A673 (cell line): ENCODE data around the gene TCERG1L. TPM values are rescaled to one million over a fixed set of nuclear protein-coding genes. Genes with fewer than 3 reads are reported as not detected.

ENCODE experiments used
- BruUV-seq: library from RNA; stranded (reverse); fragments of 400-500 nt; replicated peaks from 2 replicates; lab custom pipeline; 2021; lab: Mats Ljungman, UMichigan
- CTCF ChIA-PET: fragments of 300-600 bp; sonication (Branson Sonifier 250); formaldehyde crosslinking; loops from one replicate; lab custom pipeline; 2022; ENCODE audit warnings: antibody characterized with exemption; lab: Charles Lee
- POLR2A ChIA-PET: fragments of 300-600 bp; sonication (Branson Sonifier 250); formaldehyde crosslinking; loops from one replicate; lab custom pipeline; 2022; ENCODE audit warnings: antibody characterized with exemption; ENCODE audit not compliant: low non-redundant PET; lab: Charles Lee
- DNase-seq: peaks from one replicate; pipeline ENCODE4 v3.0.0-alpha.2; 2015; ENCODE audit warnings: low spot score
- H3K27ac ChIP-seq: fragments of 200-600 bp; sonication (generic); 2 replicates; pipeline ENCODE4 v1.5.1; 2016; ENCODE audit warnings: mixed run types, low read depth, mild to moderate bottlenecking, mixed read lengths, antibody characterized with exemption, low read length; ENCODE audit not compliant: poor library complexity, severe bottlenecking
- H3K27me3 ChIP-seq: fragments of 200-600 bp; sonication (generic); replicated peaks from 2 replicates; pipeline ENCODE4 v1.6.1; 2017; ENCODE audit warnings: mixed run types, low read depth, mild to moderate bottlenecking, mixed read lengths, antibody characterized with exemption, low read length; ENCODE audit not compliant: insufficient read depth, poor library complexity
- H3K36me3 ChIP-seq: fragments of 200-600 bp; sonication (generic); 2 replicates; pipeline ENCODE4 v1.6.1; 2016; ENCODE audit warnings: mixed run types, mild to moderate bottlenecking, mixed read lengths, antibody characterized with exemption, low read length; ENCODE audit not compliant: insufficient read depth, poor library complexity, severe bottlenecking
- H3K4me1 ChIP-seq: fragments of 200-600 bp; sonication (generic); 2 replicates; pipeline ENCODE4 v1.6.1; 2017; ENCODE audit warnings: mixed run types, mild to moderate bottlenecking, mixed read lengths, antibody characterized with exemption, low read length; ENCODE audit not compliant: insufficient read depth, poor library complexity, severe bottlenecking
- H3K4me3 ChIP-seq: fragments of 200-600 bp; sonication (generic); 2 replicates; pipeline ENCODE4 v1.5.1; 2016; ENCODE audit warnings: low read depth, mixed run types, mild to moderate bottlenecking, mixed read lengths, low read length; ENCODE audit not compliant: poor library complexity, severe bottlenecking
- H3K9me3 ChIP-seq: fragments of 200-600 bp; sonication (generic); 2 replicates; pipeline ENCODE4 v1.6.1; 2016; ENCODE audit warnings: mixed run types, low read depth, mild to moderate bottlenecking, mixed read lengths, antibody characterized with exemption, low read length; ENCODE audit not compliant: poor library complexity, severe bottlenecking
- EZH2 ChIP-seq: fragments of 200-600 bp; sonication (generic); IDR thresholded peaks from 2 replicates; pipeline ENCODE4 v1.6.1; 2017; ENCODE audit warnings: borderline replicate concordance, low read depth, mild to moderate bottlenecking, mixed read lengths, antibody characterized with exemption, low read length; ENCODE audit not compliant: poor library complexity, severe bottlenecking
- intact Hi-C: fragments of 100-400 bp; cut with micrococcal nuclease; formaldehyde crosslinking; loops from one replicate; pipeline ENCODE4 v1.10.0; 2022; ENCODE audit not compliant: unreplicated experiment
- total RNA-seq: library from RNA; stranded (reverse); gene quantifications from 2 replicates; pipeline ENCODE4 v1.2.3, GENCODE V29; 2021
- TF ChIP-seq, protein P1 (sequence below): fragments of 300-800, 200-600 bp; sonication (generic); conservative IDR thresholded peaks from 2 replicates; pipeline ENCODE4 v1.5.1; 2017; ENCODE audit warnings: low read depth, mild to moderate bottlenecking, antibody characterized with exemption, low read length, moderate library complexity, mixed read lengths

The TCERG1L gene
- total RNA-seq, 1 experiment from 2014 or later, result 16.3 TPM

DNA sequence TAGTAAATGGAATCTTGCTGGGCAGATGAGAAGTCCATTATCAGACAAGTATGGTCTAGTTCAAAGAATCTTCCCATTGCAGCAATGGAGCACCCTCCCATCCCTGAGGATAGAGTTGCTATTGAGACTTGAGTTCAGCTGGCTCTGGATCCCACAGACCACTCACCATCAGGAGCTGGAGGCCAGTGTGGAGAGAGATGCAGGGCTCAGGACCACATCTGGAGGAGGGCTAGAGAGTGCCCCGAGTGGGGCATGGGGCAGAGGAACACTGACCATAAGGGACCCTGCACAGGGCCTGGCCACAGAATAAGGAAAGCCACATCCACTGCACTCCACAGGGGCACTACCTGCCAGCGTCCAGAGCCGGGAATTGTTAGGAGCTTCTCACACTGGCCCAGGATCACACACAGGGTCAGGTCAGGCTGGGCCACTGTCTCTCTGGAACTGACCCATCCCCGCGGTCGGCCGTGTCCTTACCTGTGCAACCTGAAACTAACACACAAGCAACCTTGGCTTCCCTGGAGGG lies 41.3 kb upstream of the TCERG1L start:
- no peak for TF ChIP-seq EZH2
- TF ChIP-seq, protein P1, sequence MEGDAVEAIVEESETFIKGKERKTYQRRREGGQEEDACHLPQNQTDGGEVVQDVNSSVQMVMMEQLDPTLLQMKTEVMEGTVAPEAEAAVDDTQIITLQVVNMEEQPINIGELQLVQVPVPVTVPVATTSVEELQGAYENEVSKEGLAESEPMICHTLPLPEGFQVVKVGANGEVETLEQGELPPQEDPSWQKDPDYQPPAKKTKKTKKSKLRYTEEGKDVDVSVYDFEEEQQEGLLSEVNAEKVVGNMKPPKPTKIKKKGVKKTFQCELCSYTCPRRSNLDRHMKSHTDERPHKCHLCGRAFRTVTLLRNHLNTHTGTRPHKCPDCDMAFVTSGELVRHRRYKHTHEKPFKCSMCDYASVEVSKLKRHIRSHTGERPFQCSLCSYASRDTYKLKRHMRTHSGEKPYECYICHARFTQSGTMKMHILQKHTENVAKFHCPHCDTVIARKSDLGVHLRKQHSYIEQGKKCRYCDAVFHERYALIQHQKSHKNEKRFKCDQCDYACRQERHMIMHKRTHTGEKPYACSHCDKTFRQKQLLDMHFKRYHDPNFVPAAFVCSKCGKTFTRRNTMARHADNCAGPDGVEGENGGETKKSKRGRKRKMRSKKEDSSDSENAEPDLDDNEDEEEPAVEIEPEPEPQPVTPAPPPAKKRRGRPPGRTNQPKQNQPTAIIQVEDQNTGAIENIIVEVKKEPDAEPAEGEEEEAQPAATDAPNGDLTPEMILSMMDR, result no peak
- no peak overlapping the region for H3K27ac ChIP-seq
- intact Hi-C loops, result no loop called here
- CTCF ChIA-PET, result no interaction called here
- H3K4me3 ChIP-seq, result no peak overlapping the region
- no peak for DNase-seq
- no peaks in the 10 kb centered on the region for H3K4me1 ChIP-seq
- H3K9me3 ChIP-seq, result no peaks in the 10 kb centered on the region
- no peaks in the 10 kb centered on the region for H3K36me3 ChIP-seq
- BruUV-seq, result no TSS peak
- H3K27me3 ChIP-seq, result peaks cover 59% of the 10 kb centered on the region
- POLR2A ChIA-PET, result no interaction called here

DNA sequence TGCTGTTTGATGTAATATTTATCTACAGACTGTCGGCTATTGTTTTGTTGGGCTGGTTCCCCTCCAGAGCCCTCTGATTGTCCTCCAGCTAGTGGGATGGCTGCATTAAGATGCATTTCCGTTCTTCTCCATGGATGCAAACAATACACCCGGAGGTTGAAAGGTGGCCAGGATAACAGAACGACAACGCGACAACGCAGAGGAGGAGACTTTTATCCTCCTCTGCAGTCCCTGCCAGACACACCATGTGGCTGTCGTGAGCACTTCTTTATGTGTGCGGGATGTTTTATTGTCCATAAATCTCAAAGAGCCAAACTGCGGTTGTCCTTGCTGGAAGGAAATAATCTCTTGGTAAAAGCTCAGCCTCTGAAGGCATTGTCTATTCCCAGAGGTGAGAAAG lies 39.1 kb upstream of the TCERG1L start:
- no peak overlapping the region for H3K4me3 ChIP-seq
- CTCF ChIA-PET, result no interaction called here
- no peak for DNase-seq
- H3K27ac ChIP-seq, result no peak overlapping the region
- TF ChIP-seq EZH2, result no peak
- TF ChIP-seq, protein P1, result no peak
- peaks cover 53% of the 10 kb centered on the region for H3K27me3 ChIP-seq
- no peaks in the 10 kb centered on the region for H3K4me1 ChIP-seq
- POLR2A ChIA-PET, result no interaction called here
- no TSS peak for BruUV-seq
- no peaks in the 10 kb centered on the region for H3K36me3 ChIP-seq
- no peaks in the 10 kb centered on the region for H3K9me3 ChIP-seq
- intact Hi-C loops, result no loop called here

DNA sequence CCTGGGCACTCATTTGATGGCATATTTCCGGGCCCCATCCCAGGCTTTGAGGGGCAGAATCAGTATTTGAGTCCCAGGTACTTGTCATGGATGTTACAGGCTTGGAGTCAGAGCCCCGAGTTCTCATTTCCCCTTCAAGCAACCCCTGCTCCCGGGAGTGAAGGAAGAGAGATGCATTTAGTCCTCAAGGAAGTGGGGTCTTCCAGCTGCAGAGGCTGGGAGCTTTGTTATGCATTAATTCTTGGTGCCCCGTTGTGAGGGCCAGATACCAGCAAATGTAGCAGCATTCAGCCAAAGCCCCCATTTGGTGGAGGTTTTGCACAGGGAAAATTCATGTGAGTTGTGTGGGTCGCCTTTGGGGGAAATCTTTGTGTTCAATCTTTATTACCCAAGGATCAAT lies 38.7 kb upstream of the TCERG1L start:
- TF ChIP-seq, protein P1, result no peak
- no peak for TF ChIP-seq EZH2
- intact Hi-C loops, result no loop called here
- Histone ChIP-seq H3K4me3 (no peak overlapping the region), H3K4me1 (no peaks in the 10 kb centered on the region), H3K9me3 (no peaks in the 10 kb centered on the region), H3K36me3 (no peaks in the 10 kb centered on the region), H3K27ac (no peak overlapping the region), H3K27me3 (peaks cover 49% of the 10 kb centered on the region)
- POLR2A ChIA-PET, result no interaction called here
- DNase-seq, result no peak
- BruUV-seq, result no TSS peak
- CTCF ChIA-PET, result no interaction called here
